Lower leg skin (tissue), 3 donors: Measurements from ENCODE around the gene MCAT.

Experiments used
- POLR2A ChIP-seq, 2 donors: fragments of 450-650 bp; IDR thresholded peaks; one replicate each; pipeline ENCODE4 v1.6.1; 2016 to 2017; ENCODE audit warnings: antibody characterized with exemption in 2 of 2, mild to moderate bottlenecking in 1 of 2, moderate library complexity in 1 of 2
- TF ChIP-seq, protein P1 (sequence below), 3 donors: fragments of 450-650 bp; IDR thresholded peaks; one replicate each; pipeline ENCODE4 v1.5.1; 2016; ENCODE audit warnings: antibody characterized with exemption in 3 of 3, mild to moderate bottlenecking in 3 of 3, moderate library complexity in 2 of 3

DNA sequence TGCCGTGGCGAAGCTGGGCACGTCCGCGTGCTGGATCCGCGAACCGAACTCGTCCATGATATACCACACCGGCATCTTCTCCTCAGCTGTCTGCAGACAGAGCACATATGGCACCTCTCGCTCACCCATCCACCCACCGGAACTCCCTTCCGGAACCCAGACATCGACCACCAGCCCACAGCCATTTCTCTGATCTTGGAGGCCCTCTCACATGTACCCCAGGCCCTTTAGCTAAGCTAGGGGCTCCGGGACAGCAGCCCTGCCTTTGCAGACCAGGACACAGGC lies 36.7 kb upstream of the MCAT start:
- TF ChIP-seq, protein P1, sequence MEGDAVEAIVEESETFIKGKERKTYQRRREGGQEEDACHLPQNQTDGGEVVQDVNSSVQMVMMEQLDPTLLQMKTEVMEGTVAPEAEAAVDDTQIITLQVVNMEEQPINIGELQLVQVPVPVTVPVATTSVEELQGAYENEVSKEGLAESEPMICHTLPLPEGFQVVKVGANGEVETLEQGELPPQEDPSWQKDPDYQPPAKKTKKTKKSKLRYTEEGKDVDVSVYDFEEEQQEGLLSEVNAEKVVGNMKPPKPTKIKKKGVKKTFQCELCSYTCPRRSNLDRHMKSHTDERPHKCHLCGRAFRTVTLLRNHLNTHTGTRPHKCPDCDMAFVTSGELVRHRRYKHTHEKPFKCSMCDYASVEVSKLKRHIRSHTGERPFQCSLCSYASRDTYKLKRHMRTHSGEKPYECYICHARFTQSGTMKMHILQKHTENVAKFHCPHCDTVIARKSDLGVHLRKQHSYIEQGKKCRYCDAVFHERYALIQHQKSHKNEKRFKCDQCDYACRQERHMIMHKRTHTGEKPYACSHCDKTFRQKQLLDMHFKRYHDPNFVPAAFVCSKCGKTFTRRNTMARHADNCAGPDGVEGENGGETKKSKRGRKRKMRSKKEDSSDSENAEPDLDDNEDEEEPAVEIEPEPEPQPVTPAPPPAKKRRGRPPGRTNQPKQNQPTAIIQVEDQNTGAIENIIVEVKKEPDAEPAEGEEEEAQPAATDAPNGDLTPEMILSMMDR (IDR thresholded peaks at IDR 0.05): no peak
- no peak for TF ChIP-seq POLR2A (IDR thresholded peaks at IDR 0.05)
